ENCODE results near the gene NAGA. TPM values are rescaled to one million over a fixed set of nuclear protein-coding genes. Genes with fewer than 3 reads are reported as not detected.

The NAGA gene
- total RNA-seq, 4 donors from 2014 or later = 48.3 to 120 (median 96.0) TPM

- Histone ChIP-seq H3K27me3 (no peaks in the 10 kb centered on the region), H3K4me3 (no peak overlapping the region), H3K27ac (no peak overlapping the region), H3K36me3 (peaks cover 0 to 16% (median under 1%) of the 10 kb centered on the region in 4 donors), H3K4me1 (peaks cover 10 to 30% (median 16%) of the 10 kb centered on the region in 4 donors), H3K9me3 (no peaks in the 10 kb centered on the region)
- intact Hi-C loops (cut with DNase I; ENCODE audit: low total_unique reads) = no loop called here
- DNase-seq = no peak
- 90% methylated on average over 14 of the region's 14 CpGs; no CpG with 5 or more reads in 1 of the 2 donors for WGBS, 2 donors (ENCODE audit: low coverage in 1 of 2)
- no peak for TF ChIP-seq EP300 (IDR thresholded peaks at IDR 0.05; ENCODE audit: low read depth)
- TF ChIP-seq POLR2A (IDR thresholded peaks at IDR 0.05) = no peak
- TF ChIP-seq POLR2AphosphoS5 (IDR thresholded peaks at IDR 0.05) = no peak
- TF ChIP-seq, protein P1, sequence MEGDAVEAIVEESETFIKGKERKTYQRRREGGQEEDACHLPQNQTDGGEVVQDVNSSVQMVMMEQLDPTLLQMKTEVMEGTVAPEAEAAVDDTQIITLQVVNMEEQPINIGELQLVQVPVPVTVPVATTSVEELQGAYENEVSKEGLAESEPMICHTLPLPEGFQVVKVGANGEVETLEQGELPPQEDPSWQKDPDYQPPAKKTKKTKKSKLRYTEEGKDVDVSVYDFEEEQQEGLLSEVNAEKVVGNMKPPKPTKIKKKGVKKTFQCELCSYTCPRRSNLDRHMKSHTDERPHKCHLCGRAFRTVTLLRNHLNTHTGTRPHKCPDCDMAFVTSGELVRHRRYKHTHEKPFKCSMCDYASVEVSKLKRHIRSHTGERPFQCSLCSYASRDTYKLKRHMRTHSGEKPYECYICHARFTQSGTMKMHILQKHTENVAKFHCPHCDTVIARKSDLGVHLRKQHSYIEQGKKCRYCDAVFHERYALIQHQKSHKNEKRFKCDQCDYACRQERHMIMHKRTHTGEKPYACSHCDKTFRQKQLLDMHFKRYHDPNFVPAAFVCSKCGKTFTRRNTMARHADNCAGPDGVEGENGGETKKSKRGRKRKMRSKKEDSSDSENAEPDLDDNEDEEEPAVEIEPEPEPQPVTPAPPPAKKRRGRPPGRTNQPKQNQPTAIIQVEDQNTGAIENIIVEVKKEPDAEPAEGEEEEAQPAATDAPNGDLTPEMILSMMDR (IDR thresholded peaks at IDR 0.05) = no peak
- in situ Hi-C loops (cut with MboI; ENCODE audit: low pct_ligation_motif_present in 1 of 4, low pct_unique_long_range_greater_than_20kb in 1 of 4, low sequenced_read_pairs in 3 of 4) = no loop called here
Measured at GRCh38 chr22:42067671-42068251, 2.9 kb downstream of the NAGA start.

DNA sequence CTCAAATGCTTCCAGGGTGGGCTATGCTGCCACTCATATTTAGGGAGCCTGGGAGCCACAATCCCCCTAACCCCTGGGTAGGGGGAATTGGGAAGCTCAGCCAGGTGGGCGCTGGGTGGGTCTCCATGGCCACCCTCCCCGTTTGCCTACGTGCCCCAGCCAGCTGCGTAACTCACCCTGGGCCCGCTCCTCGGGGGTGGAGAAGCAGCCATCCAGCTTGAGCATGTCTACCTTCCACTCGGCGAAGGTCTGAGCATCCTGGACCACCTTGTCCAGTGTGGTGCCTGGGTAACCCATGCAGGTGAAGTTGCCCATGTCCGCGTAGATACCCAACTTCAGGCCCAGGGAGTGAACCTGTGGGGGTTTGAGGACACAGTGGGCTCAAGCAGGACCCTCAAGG lies 3.7 kb downstream of the NAGA start:
- H3K9me3 ChIP-seq = no peaks in the 10 kb centered on the region
- H3K27me3 ChIP-seq = no peaks in the 10 kb centered on the region
- peaks cover 0 to 24% (median 2%) of the 10 kb centered on the region in 4 donors for H3K36me3 ChIP-seq
- DNase-seq = no peak
- TF ChIP-seq, protein P1 (IDR thresholded peaks at IDR 0.05) = no peak
- no peak for TF ChIP-seq EP300 (IDR thresholded peaks at IDR 0.05; ENCODE audit: low read depth)
- no peak for TF ChIP-seq POLR2A (IDR thresholded peaks at IDR 0.05)
- no peak for TF ChIP-seq POLR2AphosphoS5 (IDR thresholded peaks at IDR 0.05)
- no peak overlapping the region for H3K27ac ChIP-seq
- in situ Hi-C loops (cut with MboI; ENCODE audit: low pct_ligation_motif_present in 1 of 4, low pct_unique_long_range_greater_than_20kb in 1 of 4, low sequenced_read_pairs in 3 of 4) (no loop called here), intact Hi-C loops (cut with DNase I; ENCODE audit: low total_unique reads) (no loop called here)
- peaks cover 10 to 30% (median 16%) of the 10 kb centered on the region in 4 donors for H3K4me1 ChIP-seq
- WGBS, 2 donors (ENCODE audit: low coverage in 1 of 2) = 100% methylated on average over 8 of the region's 10 CpGs; no CpG with 5 or more reads in 1 of the 2 donors
- H3K4me3 ChIP-seq = no peak overlapping the region

DNA sequence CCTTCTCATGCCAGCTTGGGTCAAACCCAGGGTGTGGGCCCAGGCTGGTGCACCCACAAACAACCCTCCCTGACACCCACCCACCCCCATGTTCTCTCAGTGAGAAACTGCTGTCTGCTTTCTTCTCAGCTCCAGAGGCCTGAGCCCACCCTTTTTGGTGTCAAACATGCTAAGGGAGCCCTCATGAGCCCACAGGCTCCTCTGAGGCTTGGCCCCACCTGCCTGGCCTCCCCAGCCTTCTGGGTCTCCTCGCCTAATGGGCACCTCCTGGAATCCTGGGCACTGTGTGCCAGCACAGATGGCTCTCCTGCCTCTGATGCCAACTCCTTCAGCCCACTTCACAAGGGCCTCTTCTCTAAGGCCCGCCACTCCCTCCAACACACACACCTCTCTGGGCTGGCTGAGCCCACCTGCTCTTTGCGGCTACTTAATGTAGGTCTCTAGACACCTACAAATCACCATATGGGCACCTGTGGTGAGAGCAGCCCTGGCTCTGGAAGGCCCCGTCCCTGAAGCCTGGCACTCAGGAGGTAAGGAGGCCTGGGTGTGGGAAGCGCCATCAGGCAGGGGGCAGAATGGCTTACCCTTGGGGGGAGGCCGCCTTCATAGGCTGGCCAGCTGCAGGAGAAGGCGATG lies 4.4 kb downstream of the NAGA start:
- WGBS, 2 donors (ENCODE audit: low coverage in 1 of 2) = 97% methylated on average over 7 of the region's 7 CpGs; no CpG with 5 or more reads in 1 of the 2 donors
- Histone ChIP-seq H3K4me3 (no peak overlapping the region), H3K4me1 (peaks cover 6 to 23% (median 11%) of the 10 kb centered on the region in 4 donors), H3K36me3 (peaks cover 0 to 30% (median 4%) of the 10 kb centered on the region in 4 donors), H3K27me3 (no peaks in the 10 kb centered on the region), H3K9me3 (no peaks in the 10 kb centered on the region), H3K27ac (no peak overlapping the region)
- TF ChIP-seq, protein P1 (IDR thresholded peaks at IDR 0.05) = no peak
- no peak for TF ChIP-seq POLR2AphosphoS5 (IDR thresholded peaks at IDR 0.05)
- TF ChIP-seq EP300 (IDR thresholded peaks at IDR 0.05; ENCODE audit: low read depth) = no peak
- TF ChIP-seq POLR2A (IDR thresholded peaks at IDR 0.05) = no peak
- DNase-seq = no peak
- intact Hi-C loops (cut with DNase I; ENCODE audit: low total_unique reads) (no loop called here), in situ Hi-C loops (cut with MboI; ENCODE audit: low pct_ligation_motif_present in 1 of 4, low pct_unique_long_range_greater_than_20kb in 1 of 4, low sequenced_read_pairs in 3 of 4) (no loop called here)

DNA sequence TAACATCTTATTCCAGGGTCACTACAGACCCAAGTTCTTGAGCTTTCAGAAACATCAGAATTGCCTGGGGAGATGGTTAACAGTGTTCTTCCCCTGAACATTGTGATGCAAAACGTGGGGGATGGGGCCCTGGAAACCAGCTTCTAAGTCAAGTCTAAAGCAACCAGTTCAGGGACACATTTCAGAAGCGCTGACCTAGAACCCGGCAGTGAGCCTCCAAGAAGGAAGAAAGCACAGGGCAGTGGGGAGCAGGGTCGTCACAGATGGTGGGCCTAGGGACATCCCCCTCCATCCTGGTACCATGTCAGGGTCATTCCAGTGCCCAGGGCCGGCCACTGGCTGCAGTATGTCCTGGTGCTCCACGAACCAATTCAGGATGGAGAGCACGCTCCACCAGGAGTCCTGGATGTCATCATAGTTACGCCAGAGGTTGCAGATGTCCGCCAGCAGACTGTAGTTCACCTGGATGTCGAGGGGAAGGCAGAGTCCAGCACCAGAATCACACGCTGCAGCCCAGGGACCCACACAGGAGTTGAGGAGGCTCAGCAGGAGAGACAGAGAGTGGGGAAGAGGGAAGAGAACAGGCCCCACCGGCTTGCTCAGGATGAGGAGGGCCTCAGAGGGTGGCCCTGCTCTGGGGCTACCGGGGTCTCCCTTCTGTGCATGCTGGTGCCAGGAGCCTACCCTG lies 5.0 kb downstream of the NAGA start:
- Histone ChIP-seq H3K27me3 (no peaks in the 10 kb centered on the region), H3K9me3 (no peaks in the 10 kb centered on the region), H3K27ac (no peak overlapping the region), H3K36me3 (peaks cover 0 to 32% (median 7%) of the 10 kb centered on the region in 4 donors), H3K4me3 (no peak overlapping the region), H3K4me1 (peaks cover 4 to 20% (median 7%) of the 10 kb centered on the region in 4 donors)
- no peak for DNase-seq
- TF ChIP-seq, protein P1 (IDR thresholded peaks at IDR 0.05) = no peak
- no peak for TF ChIP-seq POLR2AphosphoS5 (IDR thresholded peaks at IDR 0.05)
- TF ChIP-seq EP300 (IDR thresholded peaks at IDR 0.05; ENCODE audit: low read depth) = no peak
- TF ChIP-seq POLR2A (IDR thresholded peaks at IDR 0.05) = no peak
- intact Hi-C loops (cut with DNase I; ENCODE audit: low total_unique reads) (no loop called here), in situ Hi-C loops (cut with MboI; ENCODE audit: low pct_ligation_motif_present in 1 of 4, low pct_unique_long_range_greater_than_20kb in 1 of 4, low sequenced_read_pairs in 3 of 4) (no loop called here)
- 84% methylated on average over 12 of the region's 13 CpGs; no CpG with 5 or more reads in 1 of the 2 donors for WGBS, 2 donors (ENCODE audit: low coverage in 1 of 2)
